ENCODE measurements around the gene USP15. TPM values are rescaled to one million over a fixed set of nuclear protein-coding genes. Genes with fewer than 3 reads are reported as not detected.

Gene USP15
- total RNA-seq, 1 experiment from 2014 or later, result 42.9 TPM

DNA sequence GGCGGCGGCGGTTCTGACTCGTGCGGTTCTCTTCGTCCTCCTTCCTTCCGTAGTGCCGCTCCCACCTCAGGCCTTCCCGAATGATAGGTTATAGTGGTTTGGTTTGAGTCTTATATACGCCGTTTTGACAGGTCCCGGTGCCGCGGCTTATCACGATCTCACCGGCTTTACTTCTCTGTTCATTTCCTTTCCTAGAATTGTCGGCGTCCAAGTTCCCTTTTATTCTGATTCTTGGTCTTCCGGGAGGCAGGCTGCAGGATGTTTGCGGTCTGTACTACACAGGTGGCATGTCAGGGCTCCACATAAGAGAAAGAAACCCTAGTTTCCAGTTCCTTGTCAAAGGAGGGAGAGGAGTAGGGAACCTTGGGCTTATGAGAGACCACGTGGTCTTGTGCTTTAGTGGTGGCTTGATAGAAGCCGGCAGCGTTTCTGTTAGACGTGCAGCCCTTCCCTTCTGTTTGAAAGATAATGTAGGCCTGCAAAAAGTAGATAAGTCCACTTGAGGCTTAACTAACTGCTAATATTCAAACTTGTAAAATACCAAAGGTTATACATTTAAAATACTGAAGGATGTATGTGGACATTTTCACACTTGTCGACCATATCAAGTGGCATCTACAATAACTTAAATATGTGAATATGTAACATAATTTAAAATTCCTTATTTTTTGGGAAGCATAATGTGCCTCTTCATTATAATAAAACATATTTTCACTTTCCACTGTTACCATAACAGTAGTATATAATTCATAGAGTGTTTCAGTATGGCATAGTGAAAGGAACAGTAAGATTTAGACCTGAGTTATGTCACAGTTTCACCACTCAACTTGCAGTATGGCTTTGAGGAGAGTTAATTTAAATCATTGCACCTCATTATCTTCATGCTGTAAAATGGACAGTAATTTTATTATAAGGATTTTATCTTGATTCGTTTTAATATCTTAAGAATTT, 804 bp downstream of the USP15 start:
- Histone ChIP-seq H3K4me3 (ENCODE audit: low read depth, low read length) (peak overlapping the region; percentile 84), H3K4me1 (no peaks in the 10 kb centered on the region; the same call in 1 of the 2 replicates), H3K36me3 (ENCODE audit: control insufficient read depth, insufficient read depth, low read length) (no peaks in the 10 kb centered on the region), H3K9me3 (no peaks in the 10 kb centered on the region), H3K27me3 (replicated peaks; ENCODE audit: control insufficient read depth, insufficient read depth, low read length) (no peaks in the 10 kb centered on the region)
- CTCF ChIA-PET, result no interaction called here
- peak; percentile 22 to 30 for DNase-seq
- H3K27ac Mint-ChIP-seq (ENCODE audit: unreplicated experiment), result peak overlapping the region; percentile 94
- BruUV-seq (replicated peaks), result TSS peak; percentile 48
- no peaks in the 10 kb centered on the region for H3K9me3 Mint-ChIP-seq (ENCODE audit: unreplicated experiment)
- TF ChIP-seq CTCF (IDR thresholded peaks at IDR 0.05; ENCODE audit: insufficient read depth in 1 of 2, low read depth in 1 of 2, low read length in 1 of 2, severe bottlenecking in 1 of 2, unreplicated experiment in 1 of 2), result no peak
- H3K4me1 Mint-ChIP-seq (ENCODE audit: low read depth, unreplicated experiment), result no peaks in the 10 kb centered on the region
- peaks cover 16% of the 10 kb centered on the region for H3K36me3 Mint-ChIP-seq (ENCODE audit: insufficient read depth, unreplicated experiment)
- peak overlapping the region; percentile 82 for H3K4me3 Mint-ChIP-seq (ENCODE audit: unreplicated experiment)
- H3K27me3 Mint-ChIP-seq (ENCODE audit: insufficient read depth, unreplicated experiment), result no peaks in the 10 kb centered on the region
- intact Hi-C loops (cut with micrococcal nuclease; ENCODE audit: unreplicated experiment), result loop anchor here (1.0 to 10.0 kb wide), 3 partner anchors 56 to 204 kb away; partner anchors contain the start of gene MON2
- POLR2A ChIA-PET, result no interaction called here

- intact Hi-C loops (cut with micrococcal nuclease; ENCODE audit: unreplicated experiment), result loop anchor here (1.0 to 10.0 kb wide), 2 partner anchors 173 to 203 kb away; partner anchors contain the start of gene MON2
- BruUV-seq (replicated peaks), result no TSS peak
- Mint-ChIP-seq H3K4me1 (ENCODE audit: low read depth, unreplicated experiment) (peaks cover 3% of the 10 kb centered on the region), H3K4me3 (ENCODE audit: unreplicated experiment) (peak overlapping the region; percentile 82), H3K36me3 (ENCODE audit: insufficient read depth, unreplicated experiment) (peaks cover 16% of the 10 kb centered on the region), H3K27me3 (ENCODE audit: insufficient read depth, unreplicated experiment) (no peaks in the 10 kb centered on the region), H3K9me3 (ENCODE audit: unreplicated experiment) (no peaks in the 10 kb centered on the region), H3K27ac (ENCODE audit: unreplicated experiment) (no peak overlapping the region)
- ChIA-PET CTCF (no interaction called here), POLR2A (no interaction called here)
- Histone ChIP-seq H3K27me3 (replicated peaks; ENCODE audit: control insufficient read depth, insufficient read depth, low read length) (no peaks in the 10 kb centered on the region), H3K9me3 (no peaks in the 10 kb centered on the region), H3K36me3 (ENCODE audit: control insufficient read depth, insufficient read depth, low read length) (no peaks in the 10 kb centered on the region), H3K4me1 (no peaks in the 10 kb centered on the region; the same call in 1 of the 2 replicates), H3K4me3 (ENCODE audit: low read depth, low read length) (no peak overlapping the region; the same call in 1 of the 2 replicates)
- TF ChIP-seq CTCF (IDR thresholded peaks at IDR 0.05; ENCODE audit: insufficient read depth in 1 of 2, low read depth in 1 of 2, low read length in 1 of 2, severe bottlenecking in 1 of 2, unreplicated experiment in 1 of 2), result no peak
- DNase-seq, result no peak
Observed at GRCh38 chr12:62261876-62262517, 1.8 kb downstream of the USP15 start.

DNA sequence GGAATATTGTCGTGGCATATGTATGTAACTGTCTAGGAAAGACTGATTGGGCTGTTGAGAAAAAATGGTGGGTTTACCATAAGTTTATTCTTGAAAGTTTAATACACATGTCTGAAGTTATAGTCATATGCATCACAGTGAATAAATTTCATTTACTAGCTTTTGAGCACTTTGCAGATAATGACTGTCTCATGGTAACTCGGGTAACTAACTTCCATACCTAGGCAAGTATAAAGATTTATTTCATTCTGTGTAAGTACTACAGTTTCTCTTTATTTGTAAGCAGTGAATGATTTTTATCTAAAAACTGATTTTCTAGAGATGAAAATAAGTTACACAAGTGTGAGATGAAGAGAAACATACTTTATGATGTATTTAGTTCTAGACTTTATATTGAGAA, 3.0 kb downstream of the USP15 start:
- no peaks in the 10 kb centered on the region for H3K27me3 ChIP-seq (replicated peaks; ENCODE audit: control insufficient read depth, insufficient read depth, low read length)
- peaks cover 6% of the 10 kb centered on the region for H3K4me1 Mint-ChIP-seq (ENCODE audit: low read depth, unreplicated experiment)
- peaks cover 16% of the 10 kb centered on the region for H3K36me3 Mint-ChIP-seq (ENCODE audit: insufficient read depth, unreplicated experiment)
- H3K4me1 ChIP-seq, result no peaks in the 10 kb centered on the region; the same call in 1 of the 2 replicates
- no peak overlapping the region for H3K4me3 Mint-ChIP-seq (ENCODE audit: unreplicated experiment)
- ChIA-PET CTCF (no interaction called here), POLR2A (no interaction called here)
- intact Hi-C loops (cut with micrococcal nuclease; ENCODE audit: unreplicated experiment), result loop anchor here (10.0 kb wide), 1 partner anchor 202 kb away; the partner anchor contains the start of gene MON2
- H3K9me3 Mint-ChIP-seq (ENCODE audit: unreplicated experiment), result no peaks in the 10 kb centered on the region
- no TSS peak for BruUV-seq (replicated peaks)
- no peak overlapping the region for H3K27ac Mint-ChIP-seq (ENCODE audit: unreplicated experiment)
- H3K36me3 ChIP-seq (ENCODE audit: control insufficient read depth, insufficient read depth, low read length), result no peaks in the 10 kb centered on the region
- no peak for DNase-seq
- TF ChIP-seq CTCF (IDR thresholded peaks at IDR 0.05; ENCODE audit: insufficient read depth in 1 of 2, low read depth in 1 of 2, low read length in 1 of 2, severe bottlenecking in 1 of 2, unreplicated experiment in 1 of 2), result no peak
- no peak overlapping the region for H3K4me3 ChIP-seq (ENCODE audit: low read depth, low read length)
- no peaks in the 10 kb centered on the region for H3K27me3 Mint-ChIP-seq (ENCODE audit: insufficient read depth, unreplicated experiment)
- H3K9me3 ChIP-seq, result no peaks in the 10 kb centered on the region

Measured in Caco-2 (cell line).